HG03558 (cell line): ENCODE data around the gene SERGEF.

Experiments
- ATAC-seq: cut with Tn5 transposase; IDR thresholded peaks from one replicate; pipeline ENCODE4 v1.9.1; 2021; ENCODE audit warnings: moderate number of reproducible peaks; ENCODE audit not compliant: unreplicated experiment; ENCODE audit errors: extremely low read depth

The SERGEF gene

GRCh38 chr11:18012906-18013781 lies at the start of gene SERGEF:
Gene SERGEF (minus strand): TSS chr11:18013047. CDS start chr11:18013010, 37 bp downstream.
- peak; percentile 91 for ATAC-seq

- ATAC-seq: no peak
Measured at GRCh38 chr11:18061351-18061750, 48.5 kb upstream of the SERGEF start.

GRCh38 chr11:18056561-18057181 lies 43.8 kb upstream of the SERGEF start:
- ATAC-seq: no peak

- ATAC-seq: no peak
Measured at GRCh38 chr11:18054511-18055103, 41.8 kb upstream of the SERGEF start.

GRCh38 chr11:18050848-18051247 lies 38.0 kb upstream of the SERGEF start:
- ATAC-seq: no peak

GRCh38 chr11:18046116-18046777 lies 33.4 kb upstream of the SERGEF start, which contains the start of gene TPH1:
Gene TPH1 (minus strand): TSS chr11:18046269. CDS start chr11:18040762, 5,507 bp downstream.
- no peak for ATAC-seq

GRCh38 chr11:18036456-18036855 lies 23.6 kb upstream of the SERGEF start:
- no peak for ATAC-seq

GRCh38 chr11:18027475-18027874 lies 14.6 kb upstream of the SERGEF start:
- ATAC-seq: no peak

- no peak for ATAC-seq
Measured at GRCh38 chr11:18022419-18022818, 9.6 kb upstream of the SERGEF start.

GRCh38 chr11:18019650-18020049 lies 6.8 kb upstream of the SERGEF start:
- ATAC-seq: no peak

- no peak for ATAC-seq
Measured at GRCh38 chr11:18016789-18017188, 3.9 kb upstream of the SERGEF start.

- ATAC-seq: no peak
Measured at GRCh38 chr11:18014876-18015275, 2.0 kb upstream of the SERGEF start.

- ATAC-seq: no peak
Measured at GRCh38 chr11:18013790-18014507, 1.1 kb upstream of the SERGEF start.

GRCh38 chr11:18012122-18012905 lies 533 bp downstream of the SERGEF start:
- ATAC-seq: no peak

- ATAC-seq: no peak
Measured at GRCh38 chr11:18011633-18012032, 1.2 kb downstream of the SERGEF start.

GRCh38 chr11:18010977-18011586 lies 1.8 kb downstream of the SERGEF start:
- ATAC-seq: no peak

- ATAC-seq: no peak
Measured at GRCh38 chr11:18010121-18010670, 2.7 kb downstream of the SERGEF start.

- ATAC-seq: no peak
Measured at GRCh38 chr11:18005376-18006129, 7.3 kb downstream of the SERGEF start.
